Loucy (cell line): ENCODE results near the gene CASP9.
"Not testable (repeated sequence)": the region's sequence is repeated elsewhere in the genome, so short reads cannot be mapped to it uniquely, and the experiment has no call there.

Source experiments
- H2AFZ ChIP-seq: fragments of 200-600 bp; sonication (generic); 2 replicates; pipeline ENCODE4 v1.6.0; 2016; ENCODE audit warnings: antibody characterized with exemption, mild to moderate bottlenecking, low read length, moderate library complexity
- H3F3A ChIP-seq: fragments of 200-600 bp; 2 replicates; pipeline ENCODE4 v1.6.0; 2016; ENCODE audit warnings: antibody characterized with exemption, low read depth, mild to moderate bottlenecking
- H3K27me3 ChIP-seq: fragments of 200-600 bp; sonication (generic); 2 replicates; pipeline ENCODE4 v1.6.1; 2014; ENCODE audit warnings: low read length, mild to moderate bottlenecking; ENCODE audit not compliant: insufficient read depth, poor library complexity, severe bottlenecking
- H3K36me3 ChIP-seq: fragments of 200-600 bp; sonication (generic); 2 replicates; pipeline ENCODE4 v1.6.1; 2016; ENCODE audit warnings: low read length; ENCODE audit not compliant: insufficient read depth
- H3K4me1 ChIP-seq: fragments of 200-600 bp; sonication (generic); 2 replicates; pipeline ENCODE4 v1.5.1; 2014; ENCODE audit warnings: low read length, mild to moderate bottlenecking; ENCODE audit not compliant: insufficient read depth, poor library complexity, severe bottlenecking
- H3K4me2 ChIP-seq: fragments of 200-600 bp; sonication (generic); 2 replicates; pipeline ENCODE4 v1.6.0; 2014; ENCODE audit warnings: antibody characterized with exemption, low read length, low read depth, mild to moderate bottlenecking; ENCODE audit not compliant: poor library complexity, severe bottlenecking
- H3K4me3 ChIP-seq: fragments of 200-600 bp; sonication (generic); 2 replicates; pipeline ENCODE4 v1.5.1; 2014; ENCODE audit warnings: low read length, mild to moderate bottlenecking, mixed read lengths; ENCODE audit not compliant: poor library complexity, severe bottlenecking
- H3K79me2 ChIP-seq: fragments of 200-600 bp; sonication (generic); 2 replicates; pipeline ENCODE4 v1.6.1; 2014; ENCODE audit warnings: low read length; ENCODE audit not compliant: insufficient read depth
- H3K9ac ChIP-seq: fragments of 200-600 bp; sonication (generic); 2 replicates; pipeline ENCODE4 v1.6.0; 2014; ENCODE audit warnings: mild to moderate bottlenecking, low read depth, low read length, moderate library complexity; ENCODE audit not compliant: poor library complexity, severe bottlenecking
- H3K9me2 ChIP-seq: fragments of 200-600 bp; sonication (generic); replicated peaks from 2 replicates; pipeline ENCODE4 v1.6.1; 2016; ENCODE audit warnings: low read depth, low read length, mixed read lengths
- H3K9me3 ChIP-seq: fragments of 200-600 bp; sonication (generic); 2 replicates; pipeline ENCODE4 v1.6.1; 2014; ENCODE audit warnings: mild to moderate bottlenecking, antibody characterized with exemption, low read length, low read depth; ENCODE audit not compliant: insufficient read depth
- H4K20me1 ChIP-seq: fragments of 200-600 bp; sonication (generic); 2 replicates; pipeline ENCODE4 v1.6.0; 2014; ENCODE audit warnings: antibody characterized with exemption, low read length, mild to moderate bottlenecking; ENCODE audit not compliant: insufficient read depth, poor library complexity, severe bottlenecking
- EZH2phosphoT487 ChIP-seq: fragments of 200-600 bp; IDR thresholded peaks from 2 replicates; pipeline ENCODE4 v1.6.1; 2018; ENCODE audit warnings: antibody characterized with exemption, mild to moderate bottlenecking, moderate library complexity, borderline replicate concordance
- TF ChIP-seq, protein P1 (sequence below): fragments of 200-600 bp; sonication (generic); conservative IDR thresholded peaks from 2 replicates; pipeline ENCODE4 v1.5.1; 2014; ENCODE audit warnings: mild to moderate bottlenecking, antibody characterized with exemption, low read length

Gene CASP9

DNA sequence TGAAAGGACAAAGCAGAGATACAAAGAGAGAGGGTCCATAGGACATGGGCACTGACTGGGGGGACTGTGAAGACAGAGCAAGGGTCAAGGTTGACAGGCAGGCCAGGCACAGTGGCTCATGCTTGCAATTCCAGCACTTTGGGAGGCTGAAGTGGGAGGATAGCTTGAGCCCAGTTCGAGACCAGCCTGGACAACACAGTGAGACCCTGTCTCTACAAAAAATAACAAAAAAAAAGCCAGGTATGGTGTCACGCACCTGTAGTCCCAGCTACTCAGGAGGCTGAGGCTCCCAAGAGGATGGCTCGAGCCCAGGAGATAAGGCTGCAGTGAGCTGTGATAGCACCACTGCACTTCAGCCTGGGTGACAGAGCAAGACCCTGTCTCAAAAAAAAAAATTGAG is 4.4 kb downstream of the CASP9 start:
- peaks cover 18% of the 10 kb centered on the region for H3K79me2 ChIP-seq
- no peak overlapping the region for H3K4me3 ChIP-seq
- no peaks in the 10 kb centered on the region for H3K9me3 ChIP-seq
- no peak overlapping the region for H3K4me2 ChIP-seq
- H4K20me1 ChIP-seq: no peaks in the 10 kb centered on the region
- no peaks in the 10 kb centered on the region for H3K36me3 ChIP-seq
- H2AFZ ChIP-seq: no peak overlapping the region
- no peaks in the 10 kb centered on the region for H3K27me3 ChIP-seq
- no peaks in the 10 kb centered on the region for H3K9me2 ChIP-seq
- H3K9ac ChIP-seq: no peak overlapping the region
- TF ChIP-seq, protein P1, sequence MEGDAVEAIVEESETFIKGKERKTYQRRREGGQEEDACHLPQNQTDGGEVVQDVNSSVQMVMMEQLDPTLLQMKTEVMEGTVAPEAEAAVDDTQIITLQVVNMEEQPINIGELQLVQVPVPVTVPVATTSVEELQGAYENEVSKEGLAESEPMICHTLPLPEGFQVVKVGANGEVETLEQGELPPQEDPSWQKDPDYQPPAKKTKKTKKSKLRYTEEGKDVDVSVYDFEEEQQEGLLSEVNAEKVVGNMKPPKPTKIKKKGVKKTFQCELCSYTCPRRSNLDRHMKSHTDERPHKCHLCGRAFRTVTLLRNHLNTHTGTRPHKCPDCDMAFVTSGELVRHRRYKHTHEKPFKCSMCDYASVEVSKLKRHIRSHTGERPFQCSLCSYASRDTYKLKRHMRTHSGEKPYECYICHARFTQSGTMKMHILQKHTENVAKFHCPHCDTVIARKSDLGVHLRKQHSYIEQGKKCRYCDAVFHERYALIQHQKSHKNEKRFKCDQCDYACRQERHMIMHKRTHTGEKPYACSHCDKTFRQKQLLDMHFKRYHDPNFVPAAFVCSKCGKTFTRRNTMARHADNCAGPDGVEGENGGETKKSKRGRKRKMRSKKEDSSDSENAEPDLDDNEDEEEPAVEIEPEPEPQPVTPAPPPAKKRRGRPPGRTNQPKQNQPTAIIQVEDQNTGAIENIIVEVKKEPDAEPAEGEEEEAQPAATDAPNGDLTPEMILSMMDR: no peak
- TF ChIP-seq EZH2phosphoT487: no peak
- H3F3A ChIP-seq: no peaks in the 10 kb centered on the region
- H3K4me1 ChIP-seq: peaks cover 20% of the 10 kb centered on the region

DNA sequence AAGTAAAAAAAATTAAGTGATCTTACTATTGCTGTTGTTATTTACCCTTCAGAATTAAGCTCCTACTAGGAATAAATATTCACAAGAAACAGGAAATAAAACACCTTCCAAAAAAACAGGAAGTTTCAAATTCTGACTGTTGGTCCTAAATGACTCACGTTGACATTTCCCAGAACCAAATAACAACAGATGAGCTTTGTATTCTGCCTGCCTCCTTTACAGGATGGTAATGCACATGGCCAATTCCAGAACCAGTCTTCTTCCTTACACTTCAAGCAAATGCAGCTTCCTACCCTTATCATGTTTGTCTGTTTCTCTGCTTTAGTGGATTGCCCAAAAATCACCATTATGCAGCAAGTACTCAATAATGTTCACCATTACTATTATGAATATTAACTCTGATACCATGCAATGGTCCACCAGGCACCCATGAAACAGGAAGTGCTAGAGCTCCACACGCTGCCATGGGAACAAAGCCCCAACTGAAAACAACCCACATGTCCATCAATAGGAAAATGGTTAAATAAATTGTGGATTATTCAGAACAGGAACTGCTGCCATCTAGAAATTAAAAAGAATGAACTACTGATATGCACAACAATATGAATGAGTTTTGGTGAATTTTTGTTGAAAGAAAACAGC is 8.9 kb downstream of the CASP9 start:
- Histone ChIP-seq H4K20me1 (no peaks in the 10 kb centered on the region), H2AFZ (no peak overlapping the region), H3K4me1 (peaks cover 5% of the 10 kb centered on the region), H3K9ac (no peak overlapping the region), H3K79me2 (no peaks in the 10 kb centered on the region), H3F3A (no peaks in the 10 kb centered on the region), H3K9me2 (no peaks in the 10 kb centered on the region), H3K27me3 (no peaks in the 10 kb centered on the region), H3K4me2 (peak overlapping the region; percentile 13), H3K36me3 (peaks cover 5% of the 10 kb centered on the region; the same call in 1 of the 2 replicates), H3K9me3 (no peaks in the 10 kb centered on the region), H3K4me3 (no peak overlapping the region)
- TF ChIP-seq, protein P1: no peak
- TF ChIP-seq EZH2phosphoT487: no peak

DNA sequence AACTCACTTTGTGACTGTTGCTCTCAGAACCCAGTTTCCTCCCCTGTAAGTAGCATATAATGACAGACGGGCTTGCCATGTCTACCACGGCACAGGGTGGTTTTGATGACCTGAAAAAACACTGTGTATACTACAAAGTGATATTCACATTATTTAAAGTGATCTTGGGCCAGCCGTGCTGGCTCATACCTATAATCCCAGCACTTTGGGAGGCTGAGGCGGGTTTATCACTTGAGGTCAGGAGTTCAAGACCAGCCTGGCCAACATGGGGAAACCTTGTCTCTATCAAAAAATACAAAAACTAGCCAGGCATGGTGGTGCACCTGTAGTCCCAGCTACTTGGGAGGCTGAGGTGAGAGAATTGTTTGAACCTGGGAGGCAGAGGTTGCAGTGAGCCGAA is 9.5 kb downstream of the CASP9 start:
- H3K9me3 ChIP-seq, H3K27me3 ChIP-seq, H3K36me3 ChIP-seq, H3K79me2 ChIP-seq, H3K4me3 ChIP-seq, H3K4me1 ChIP-seq, H3K9ac ChIP-seq, H4K20me1 ChIP-seq, H3K9me2 ChIP-seq, H3K4me2 ChIP-seq, H2AFZ ChIP-seq, H3F3A ChIP-seq: not testable (repeated sequence)

DNA sequence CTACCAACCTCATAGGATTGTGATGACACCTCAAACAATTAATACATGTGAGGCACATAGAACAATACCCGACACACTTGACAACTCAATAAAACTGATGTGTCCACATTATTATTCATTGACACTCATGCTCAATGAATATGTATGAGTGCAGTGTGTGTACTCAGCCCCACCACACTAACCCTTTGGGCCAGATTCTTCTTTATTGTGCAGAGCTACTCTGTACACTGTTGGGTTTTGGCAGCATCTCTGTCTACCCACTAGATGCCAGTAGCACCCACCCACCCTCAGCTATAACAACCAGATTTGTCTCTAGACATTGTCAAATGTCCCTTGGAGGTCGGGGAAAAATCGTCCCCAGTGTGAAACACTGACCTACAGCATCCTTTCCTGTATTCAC is 10.1 kb downstream of the CASP9 start:
- Histone ChIP-seq H3F3A (no peaks in the 10 kb centered on the region), H3K9me2 (no peaks in the 10 kb centered on the region), H3K4me1 (peaks cover 5% of the 10 kb centered on the region), H3K27me3 (no peaks in the 10 kb centered on the region), H3K4me2 (no peak overlapping the region), H3K4me3 (no peak overlapping the region), H3K9ac (no peak overlapping the region), H4K20me1 (no peaks in the 10 kb centered on the region), H3K36me3 (peaks cover 5% of the 10 kb centered on the region; the same call in 1 of the 2 replicates), H3K9me3 (no peaks in the 10 kb centered on the region), H2AFZ (no peak overlapping the region), H3K79me2 (no peaks in the 10 kb centered on the region)
- no peak for TF ChIP-seq EZH2phosphoT487
- TF ChIP-seq, protein P1: 0 out of 2 replicates have a peak, but pooled peaks have one; percentile 8
